CD4-positive, alpha-beta memory T cell (primary cell): ENCODE results near the gene SLC25A23. TPM values are rescaled to one million over a fixed set of nuclear protein-coding genes. Genes with fewer than 3 reads are reported as not detected.
A peak's percentile ranks its signal among the peaks of the same experiment; 100 is the strongest.
"Not testable (repeated sequence)": the region's sequence is repeated elsewhere in the genome, so short reads cannot be mapped to it uniquely, and the experiment has no call there.

Experiments used
- CTCF ChIA-PET: fragments of 350-600 bp; sonication (Branson Sonifier 250); formaldehyde crosslinking; loops from one replicate; lab custom pipeline; 2021; ENCODE audit warnings: inconsistent platforms; ENCODE audit not compliant: partially characterized antibody; lab: Charles Lee
- POLR2A ChIA-PET: fragments of 350-600 bp; sonication (Branson Sonifier 250); formaldehyde crosslinking; loops from one replicate; lab custom pipeline; 2021; ENCODE audit not compliant: partially characterized antibody; lab: Charles Lee
- DNase-seq, 5 donors: peaks; one replicate each; pipeline versions ENCODE4 v3.0.0 to v3.0.0-alpha.2; 2020 to 2022; ENCODE audit warnings: mixed read lengths in 1 of 5
- H3K27ac ChIP-seq: one replicate; pipeline ENCODE4 v1.7.0; 2013; ENCODE audit warnings: low read depth, low read length
- H3K27me3 ChIP-seq: 2 replicates; pipeline ENCODE4 v1.7.0; 2013; ENCODE audit warnings: mild to moderate bottlenecking, low read length, moderate library complexity; ENCODE audit not compliant: insufficient read depth
- H3K36me3 ChIP-seq: 2 replicates; pipeline ENCODE4 v1.7.0; 2013; ENCODE audit warnings: mild to moderate bottlenecking, low read length, moderate library complexity; ENCODE audit not compliant: insufficient read depth
- H3K4me1 ChIP-seq: 2 replicates; pipeline ENCODE4 v1.7.0; 2013; ENCODE audit warnings: mild to moderate bottlenecking, low read length, moderate library complexity; ENCODE audit not compliant: insufficient read depth
- H3K4me3 ChIP-seq, 2 donors: one replicate each; pipeline ENCODE4 v1.7.0; 2013; ENCODE audit warnings: low read length in 2 of 2, mild to moderate bottlenecking in 1 of 2
- H3K9me3 ChIP-seq, 2 donors: one replicate each; pipeline ENCODE4 v1.7.0; 2013; ENCODE audit warnings: low read length in 2 of 2, control low read depth in 1 of 2; ENCODE audit not compliant: control insufficient read depth in 1 of 2
- H3K27ac Mint-ChIP-seq, 7 donors: one replicate each; pipeline ENCODE4 v1.8.0; 2020 to 2021; ENCODE audit warnings: mixed read lengths in 7 of 7, mild to moderate bottlenecking in 6 of 7, inconsistent platforms in 3 of 7, moderate library complexity in 3 of 7
- H3K27me3 Mint-ChIP-seq, 2 donors: one replicate each; pipeline ENCODE4 v1.8.0; 2020 to 2021; ENCODE audit warnings: mixed read lengths in 2 of 2
- H3K36me3 Mint-ChIP-seq, 2 donors: one replicate each; pipeline ENCODE4 v1.8.0; 2020 to 2021; ENCODE audit warnings: mixed read lengths in 2 of 2, inconsistent platforms in 1 of 2, mild to moderate bottlenecking in 1 of 2
- H3K4me1 Mint-ChIP-seq, 4 donors: one replicate each; pipeline ENCODE4 v1.8.0; 2020 to 2021; ENCODE audit warnings: mixed read lengths in 4 of 4, mild to moderate bottlenecking in 1 of 4
- H3K4me3 Mint-ChIP-seq, 8 donors: one replicate each; pipeline ENCODE4 v1.8.0; 2020 to 2021; ENCODE audit warnings: mixed read lengths in 8 of 8, mild to moderate bottlenecking in 7 of 8, moderate library complexity in 6 of 8, inconsistent platforms in 3 of 8
- H3K9me3 Mint-ChIP-seq, 8 donors: one replicate each; pipeline ENCODE4 v1.8.0; 2020 to 2021; ENCODE audit warnings: mixed read lengths in 8 of 8, mild to moderate bottlenecking in 5 of 8, inconsistent platforms in 3 of 8, moderate library complexity in 1 of 8
- intact Hi-C: fragments of 100-400 bp; cut with micrococcal nuclease; formaldehyde crosslinking; loops from one replicate; pipeline ENCODE4 v1.15.1; 2023
- polyA plus RNA-seq, 2 donors: library from polyadenylated mRNA; unstranded; fragments of 300-500 nt; fragmentation: Illumina TruSeq; gene quantifications; one replicate each; pipeline ENCODE4 v1.2.3, GENCODE V29; 2021
- total RNA-seq, 2 experiments: library from RNA; stranded (reverse); gene quantifications; one replicate each; pipeline ENCODE4 v1.2.3, GENCODE V29; 2021

The SLC25A23 gene
- total RNA-seq = 10 to 100 TPM; 24.9 to 25.5 TPM
- polyA plus RNA-seq = 10 to 100 TPM in 1 of 2 donors, 1 to 10 TPM in 1; 8.2 to 24.3 TPM

- Histone ChIP-seq H3K4me3 (peak within 1 kb of the TSS; percentile 85 to 90), H3K36me3 (peaks cover 9% of the 10 kb centered on the region), H3K9me3 (peaks cover 0 to 9% of the 10 kb centered on the region in 2 donors), H3K27ac (peak within 1 kb of the TSS; percentile 70), H3K4me1 (peaks cover 19% of the 10 kb centered on the region), H3K27me3 (no peaks in the 10 kb centered on the region)
- peak; percentile 40 to 70 (median 46) for DNase-seq
- peaks cover 12 to 39% (median 20%) of the 10 kb centered on the region in 4 donors for H3K4me1 Mint-ChIP-seq
- H3K27me3 Mint-ChIP-seq = no peaks in the 10 kb centered on the region
- peaks cover 0 to 15% (median 1%) of the 10 kb centered on the region in 8 donors for H3K9me3 Mint-ChIP-seq
- H3K4me3 Mint-ChIP-seq = peak within 1 kb of the TSS; percentile 93 to 99 (median 96)
- peaks cover 18 to 19% of the 10 kb centered on the region in 2 donors for H3K36me3 Mint-ChIP-seq
- POLR2A ChIA-PET = interaction anchor here (1.0 to 3.5 kb wide), 7 partner anchors 22 to 1460 kb away, joined by 3 to 35 read pairs (median 4); partner anchors contain the start of genes CLPP, DENND1C, GTF2F1 and KHSRP
- H3K27ac Mint-ChIP-seq = peak within 1 kb of the TSS; percentile 86 to 99 (median 93)
- CTCF ChIA-PET = interaction anchor here (1.1 kb wide), 1 partner anchor 22 kb away, joined by 3 read pairs; the partner anchor contains the start of gene DENND1C
- intact Hi-C loops = loop anchor here (1.0 to 2.0 kb wide), 8 partner anchors 22 to 404 kb away; partner anchors contain the start of genes ALKBH7, CLPP, DENND1C and TRIP10
These were observed at the start of gene SLC25A23 for GRCh38 chr19:6459262-6460098. Gene SLC25A23 (minus strand): TSS chr19:6459792. CDS start chr19:6459628, 164 bp downstream.

DNA sequence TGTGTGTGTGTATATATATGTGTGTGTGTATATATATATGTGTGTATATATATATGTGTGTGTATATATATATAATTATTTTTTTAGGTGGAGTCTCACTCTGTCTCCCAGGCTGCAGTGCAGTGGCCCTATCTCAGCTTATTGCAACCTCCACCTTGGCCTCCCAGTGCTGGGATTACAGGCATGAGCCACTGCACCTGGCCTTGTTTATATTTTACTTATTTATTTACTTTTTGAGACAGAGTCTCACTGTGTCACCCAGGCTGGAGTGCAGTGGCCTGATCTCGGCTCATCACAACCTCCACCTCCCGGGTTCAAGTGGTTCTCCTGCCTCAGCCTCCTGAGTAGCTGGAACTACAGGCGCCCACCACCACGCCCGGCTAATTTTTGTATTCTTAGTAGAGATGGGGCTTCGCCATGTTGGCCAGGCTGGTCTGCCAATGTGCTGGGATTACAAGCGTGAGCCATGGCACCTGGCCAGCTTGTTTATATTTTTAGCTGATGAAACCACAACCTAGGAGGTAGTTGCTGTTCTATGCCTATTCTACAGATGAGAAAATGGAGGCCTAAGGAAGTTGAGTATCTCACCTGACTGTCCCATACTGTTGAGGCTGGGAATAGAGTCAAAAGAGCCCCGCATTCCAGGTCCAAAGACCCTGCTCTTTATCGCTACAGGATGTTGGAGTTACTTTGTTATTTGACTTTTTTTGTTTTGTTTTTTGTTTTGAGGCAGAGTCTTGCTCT, 48.6 kb upstream of the SLC25A23 start:
- DNase-seq, H3K36me3 ChIP-seq, H3K4me1 ChIP-seq, H3K27ac Mint-ChIP-seq, H3K27me3 Mint-ChIP-seq, H3K27me3 ChIP-seq, H3K36me3 Mint-ChIP-seq, H3K4me3 Mint-ChIP-seq, POLR2A ChIA-PET, H3K9me3 Mint-ChIP-seq, H3K4me3 ChIP-seq, H3K9me3 ChIP-seq, H3K27ac ChIP-seq: not testable (repeated sequence)
- intact Hi-C loops = loop anchor here (10.0 kb wide), 1 partner anchor 83 kb away; the partner anchor contains the start of gene KHSRP
- peaks cover 4 to 12% (median 6%) of the 10 kb centered on the region in 4 donors for H3K4me1 Mint-ChIP-seq
- CTCF ChIA-PET = interaction anchor here (0.5 to 2.3 kb wide), 2 partner anchors 8 to 98 kb away, joined by 3 to 9 read pairs; no protein-coding TSS in a partner anchor

DNA sequence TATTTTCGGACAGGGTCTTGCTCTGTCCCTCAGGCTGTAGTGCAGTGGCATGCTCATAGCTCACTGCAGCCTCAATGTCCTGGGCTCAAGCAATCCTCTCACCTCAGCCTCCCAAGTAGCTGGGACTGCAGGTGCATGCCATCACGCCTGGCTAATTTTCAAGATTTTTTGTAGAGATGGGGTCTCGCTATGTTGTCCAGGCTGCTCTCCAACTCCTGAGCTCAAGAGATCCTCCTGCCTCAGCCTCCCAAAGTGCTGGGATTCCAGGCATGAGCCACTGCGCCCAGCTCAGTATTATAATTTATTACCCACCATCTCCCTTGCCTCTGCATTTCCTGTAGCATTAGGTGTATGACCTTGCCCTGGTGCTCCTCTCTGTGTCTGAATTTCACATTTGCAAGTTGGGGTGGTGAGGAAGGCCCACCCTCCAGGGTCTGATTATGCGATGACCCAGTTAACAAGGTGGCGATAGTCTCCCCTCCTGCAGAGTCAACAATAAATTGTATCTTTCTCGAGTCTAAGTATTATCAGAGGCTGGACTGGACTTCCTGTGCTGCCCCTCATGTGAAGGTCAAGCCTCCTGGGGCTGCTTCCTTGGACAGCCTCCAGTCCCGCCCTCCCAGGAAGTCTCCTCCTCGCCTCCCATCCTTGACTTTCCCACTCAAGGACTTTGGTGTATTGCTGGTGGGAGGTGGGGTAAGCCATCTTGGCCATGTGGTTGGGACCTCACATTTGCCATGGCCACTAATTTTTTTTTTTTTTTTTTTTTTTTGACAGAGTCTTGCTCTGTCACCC, 44.0 kb upstream of the SLC25A23 start:
- ChIA-PET CTCF (interaction anchor here (0.6 to 1.6 kb wide), 6 partner anchors 12 to 221 kb away, joined by 3 to 4 read pairs (median 3); no protein-coding TSS in a partner anchor), POLR2A (interaction anchor here (0.7 to 1.6 kb wide), 3 partner anchors 22 to 79 kb away, joined by 3 to 8 read pairs (median 5); partner anchors contain the start of genes DENND1C and KHSRP)
- Histone ChIP-seq H3K4me3 (no peak overlapping the region), H3K27me3 (peaks cover 7% of the 10 kb centered on the region), H3K27ac (no peak overlapping the region), H3K36me3 (no peaks in the 10 kb centered on the region), H3K4me1 (peaks cover 18% of the 10 kb centered on the region), H3K9me3 (no peaks in the 10 kb centered on the region)
- Mint-ChIP-seq H3K27ac (peak overlapping the region in 1 of 7 donors; percentile 15), H3K27me3 (peaks cover 2 to 15% of the 10 kb centered on the region in 2 donors), H3K4me1 (peaks cover 10 to 22% (median 14%) of the 10 kb centered on the region in 4 donors), H3K4me3 (peak overlapping the region in 6 of 8 donors; percentile 5 to 69 (median 52)), H3K36me3 (no peaks in the 10 kb centered on the region), H3K9me3 (no peaks in the 10 kb centered on the region)
- intact Hi-C loops = loop anchor here (2.0 to 10.0 kb wide), 3 partner anchors 79 to 221 kb away; partner anchors contain the start of genes CLPP and KHSRP
- DNase-seq = no peak

- Mint-ChIP-seq H3K4me1 (peaks cover 12 to 22% (median 16%) of the 10 kb centered on the region in 4 donors), H3K4me3 (peak within 1 kb of the TSS; percentile 79 to 88 (median 84)), H3K9me3 (no peaks in the 10 kb centered on the region), H3K36me3 (no peaks in the 10 kb centered on the region), H3K27ac (peak within 1 kb of the TSS in 2 of 7 donors; percentile 42 to 81), H3K27me3 (peaks cover 2 to 15% of the 10 kb centered on the region in 2 donors)
- Histone ChIP-seq H3K36me3 (no peaks in the 10 kb centered on the region), H3K27me3 (peaks cover 7% of the 10 kb centered on the region), H3K4me1 (peaks cover 18% of the 10 kb centered on the region), H3K4me3 (peak within 1 kb of the TSS in 1 of 2 donors; percentile 41), H3K9me3 (no peaks in the 10 kb centered on the region), H3K27ac (no peak within 1 kb of the TSS)
- ChIA-PET POLR2A (interaction anchor here (0.8 to 1.3 kb wide), 3 partner anchors 21 to 77 kb away, joined by 3 to 5 read pairs (median 5); partner anchors contain the start of genes DENND1C, KHSRP and SLC25A23), CTCF (interaction anchor here (0.7 kb wide), 1 partner anchor 33 kb away, joined by 3 read pairs; no protein-coding TSS in a partner anchor)
- intact Hi-C loops = loop anchor here (1.0 to 10.0 kb wide), 3 partner anchors 42 to 220 kb away; partner anchors contain the start of gene KHSRP
- DNase-seq = peak in 3 of 5 donors; percentile 15 to 21 (median 17)
These were observed 42.4 kb upstream of the SLC25A23 start, which contains the start of gene TUBB4A for GRCh38 chr19:6501740-6502648. Gene TUBB4A (minus strand): TSS chr19:6502309. CDS start chr19:6502212, 97 bp downstream.

DNA sequence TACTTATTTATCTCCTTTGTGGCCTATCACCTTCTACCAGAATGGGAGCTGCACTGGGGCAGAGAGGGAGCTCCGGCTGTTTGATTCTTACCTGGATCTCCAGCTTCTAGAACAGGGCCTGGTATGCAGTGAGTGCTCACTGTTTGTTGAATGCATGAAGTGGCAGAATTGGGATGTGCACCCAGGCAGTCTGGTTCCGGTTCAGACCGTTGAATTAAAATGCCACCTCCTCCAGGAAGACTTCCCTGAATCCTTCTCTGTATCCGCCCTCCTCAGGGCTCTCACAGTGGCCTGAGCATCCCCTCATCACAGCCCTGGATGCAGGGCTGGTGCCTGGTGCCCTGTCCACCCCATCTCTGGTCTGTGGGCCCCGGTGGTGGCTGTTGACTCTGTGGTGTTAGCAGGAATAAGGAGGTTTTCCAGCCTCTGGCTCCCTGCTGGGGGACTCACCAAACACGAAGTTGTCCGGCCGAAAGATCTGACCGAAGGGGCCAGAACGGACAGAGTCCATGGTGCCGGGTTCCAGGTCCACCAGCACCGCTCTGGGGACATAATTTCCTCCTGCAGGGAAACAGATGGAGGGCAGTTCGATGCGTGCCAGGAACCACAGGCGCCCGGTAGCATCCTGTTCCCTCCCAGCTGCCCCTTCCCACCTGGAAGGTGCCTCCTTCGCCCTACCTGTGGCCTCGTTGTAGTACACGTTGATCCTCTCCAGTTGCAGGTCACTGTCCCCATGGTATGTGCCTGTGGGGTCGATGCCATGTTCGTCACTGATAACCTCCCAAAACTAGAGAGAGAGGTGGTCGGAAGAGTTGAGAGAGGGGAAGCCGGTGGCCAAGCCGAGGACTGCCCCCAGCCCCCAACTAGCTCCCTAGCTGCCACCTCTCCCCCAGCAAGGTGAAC, 41.5 kb upstream of the SLC25A23 start:
- ChIA-PET POLR2A (no interaction called here), CTCF (interaction anchor here (1.1 to 2.3 kb wide), 2 partner anchors 19 to 131 kb away, joined by 3 to 6 read pairs; partner anchors contain the start of gene DENND1C)
- DNase-seq = no peak
- Histone ChIP-seq H3K36me3 (no peaks in the 10 kb centered on the region), H3K27me3 (peaks cover 7% of the 10 kb centered on the region), H3K4me1 (peaks cover 18% of the 10 kb centered on the region), H3K27ac (no peak overlapping the region), H3K9me3 (no peaks in the 10 kb centered on the region), H3K4me3 (no peak overlapping the region)
- intact Hi-C loops = loop anchor here (5.0 to 10.0 kb wide), 2 partner anchors 76 to 219 kb away; partner anchors contain the start of gene KHSRP
- Mint-ChIP-seq H3K9me3 (no peaks in the 10 kb centered on the region), H3K4me3 (peak overlapping the region; percentile 79 to 88 (median 84)), H3K27me3 (peaks cover 2 to 15% of the 10 kb centered on the region in 2 donors), H3K36me3 (no peaks in the 10 kb centered on the region), H3K27ac (peak overlapping the region in 2 of 7 donors; percentile 42 to 81), H3K4me1 (peaks cover 12 to 22% (median 16%) of the 10 kb centered on the region in 4 donors)
